Ramos (cell line): ENCODE results near the gene GLDC.
"Not testable (repeated sequence)": the region's sequence is repeated elsewhere in the genome, so short reads cannot be mapped to it uniquely, and the experiment has no call there.

ENCODE experiments used
- in situ Hi-C: fragments of 300-500 bp; cut with MboI; formaldehyde crosslinking; loops from one replicate; pipeline ENCODE4 v1.14.3; 2022; ENCODE audit warnings: low sequenced_read_pairs; ENCODE audit not compliant: unreplicated experiment

Gene GLDC

GRCh38 chr9:6542617-6543016 lies 102.9 kb downstream of the GLDC start:
- in situ Hi-C loops, result not testable (repeated sequence)

DNA sequence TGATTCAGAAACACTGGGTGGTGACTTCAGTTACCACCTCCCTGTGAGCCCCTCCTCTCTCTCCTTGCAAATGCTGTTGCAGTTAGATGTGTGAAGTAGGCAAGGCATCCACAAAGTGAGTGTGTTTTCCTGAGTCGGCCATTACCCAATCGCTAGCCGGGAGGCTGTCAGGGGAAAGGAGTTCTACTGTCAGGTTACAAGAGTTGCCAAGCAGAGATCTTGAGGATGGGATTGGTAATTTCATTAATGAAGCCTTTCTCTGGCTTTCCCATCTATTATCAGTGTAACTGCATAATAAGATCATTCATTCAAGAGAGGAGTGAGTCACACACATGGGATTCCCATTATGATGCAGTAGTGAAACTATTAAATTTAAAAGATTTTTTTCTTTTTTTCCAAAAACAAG lies 106.9 kb downstream of the GLDC start:
- in situ Hi-C loops, result no loop called here

DNA sequence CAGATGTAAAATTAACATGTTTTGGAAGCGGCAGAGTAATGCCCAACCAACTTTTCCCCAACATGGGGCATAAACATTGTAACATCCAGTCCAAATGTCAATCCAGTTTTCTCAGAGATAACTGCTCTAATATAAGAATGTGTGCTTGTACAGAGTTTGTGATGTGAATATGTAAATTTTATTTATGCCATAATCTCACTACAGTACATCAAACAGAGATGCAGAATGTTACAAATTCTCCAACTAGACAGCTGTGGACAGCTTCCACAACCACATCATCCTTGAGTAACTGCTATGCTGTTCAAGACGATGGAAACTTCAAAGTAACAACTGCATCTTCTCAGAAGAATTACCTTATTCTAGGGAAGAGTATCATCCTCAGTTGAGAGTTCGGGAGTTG lies 109.9 kb downstream of the GLDC start:
- in situ Hi-C loops, result no loop called here

DNA sequence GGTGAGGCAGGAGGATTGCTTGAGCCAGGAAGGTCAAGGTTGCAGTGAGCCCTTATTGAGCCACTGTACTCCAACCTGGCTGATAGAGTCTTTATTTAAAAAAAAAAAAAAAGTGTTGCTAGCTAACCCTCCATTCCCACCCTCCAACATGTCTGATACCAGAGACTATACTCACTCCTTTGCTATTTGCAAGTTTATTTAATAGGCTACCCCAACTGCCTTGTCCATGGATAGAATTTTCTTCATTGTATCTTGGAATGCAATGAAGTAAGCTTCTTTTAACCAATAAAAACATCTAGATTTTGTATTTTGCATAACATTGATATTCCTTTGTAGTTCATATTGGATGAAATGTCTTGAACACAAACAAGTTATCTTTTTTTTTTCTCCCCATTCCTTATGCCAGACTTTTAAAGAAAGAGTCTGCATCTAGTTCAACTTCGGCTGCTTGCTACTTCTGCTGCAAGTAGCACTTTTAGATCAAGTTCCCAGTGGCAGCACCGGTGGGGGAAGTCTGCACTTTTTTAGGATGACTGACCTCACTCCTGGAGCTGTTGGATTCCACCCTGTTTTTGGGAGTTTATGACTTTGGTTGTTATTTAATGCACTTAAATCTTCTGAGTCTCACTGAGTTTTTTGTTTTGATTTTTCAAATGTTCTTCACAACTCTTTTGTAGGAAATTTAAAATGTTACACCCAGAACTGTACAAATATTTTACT lies 120.0 kb downstream of the GLDC start:
- in situ Hi-C loops, result no loop called here

- in situ Hi-C loops, result no loop called here
These were observed 123.3 kb downstream of the GLDC start for GRCh38 chr9:6522263-6522662.

DNA sequence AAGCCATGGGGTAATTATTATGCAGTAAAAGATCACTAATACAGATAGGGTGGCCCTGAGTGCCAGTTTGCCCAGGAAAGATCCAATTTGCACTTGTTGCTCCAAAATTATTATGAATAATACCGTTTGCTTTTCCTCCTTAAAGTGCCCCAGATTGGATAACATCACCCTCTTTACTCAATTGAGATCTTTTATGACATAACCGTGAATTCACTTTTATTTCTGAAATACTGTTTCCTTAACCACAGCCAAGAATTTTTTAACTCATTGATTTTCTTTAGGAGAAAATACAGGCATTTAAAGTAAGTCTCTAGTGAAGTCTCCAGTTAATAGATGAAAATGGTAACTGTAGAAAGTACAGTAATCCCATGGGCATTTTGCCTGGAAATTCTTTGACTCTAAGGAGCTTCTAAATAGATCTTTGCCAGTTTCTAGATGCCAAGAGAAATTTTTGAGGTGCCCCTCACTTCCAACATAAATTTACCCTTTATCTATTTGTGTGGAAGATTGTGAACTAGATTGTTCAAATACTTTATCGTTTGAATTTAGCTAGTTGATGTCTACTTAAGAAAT lies 133.4 kb downstream of the GLDC start:
- in situ Hi-C loops, result no loop called here

DNA sequence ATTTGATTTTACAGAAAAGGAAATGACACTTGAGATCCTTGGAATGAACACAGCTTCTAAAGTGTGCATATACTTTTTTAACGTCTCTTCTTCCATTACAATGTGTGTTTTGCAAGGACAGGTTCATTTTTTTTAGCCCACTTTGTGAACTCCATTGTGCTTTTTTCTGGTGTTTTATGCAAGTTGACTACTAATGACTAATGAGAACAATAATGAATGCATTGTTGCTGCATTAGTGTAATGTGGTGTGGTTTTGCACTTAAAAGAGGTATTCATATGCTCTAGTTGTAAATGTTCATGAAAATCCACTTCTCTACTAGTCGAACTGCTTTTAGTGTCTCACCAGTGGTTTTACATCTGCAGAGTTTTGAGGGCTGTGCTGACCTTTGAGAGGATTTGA lies 139.0 kb downstream of the GLDC start:
- in situ Hi-C loops, result no loop called here

DNA sequence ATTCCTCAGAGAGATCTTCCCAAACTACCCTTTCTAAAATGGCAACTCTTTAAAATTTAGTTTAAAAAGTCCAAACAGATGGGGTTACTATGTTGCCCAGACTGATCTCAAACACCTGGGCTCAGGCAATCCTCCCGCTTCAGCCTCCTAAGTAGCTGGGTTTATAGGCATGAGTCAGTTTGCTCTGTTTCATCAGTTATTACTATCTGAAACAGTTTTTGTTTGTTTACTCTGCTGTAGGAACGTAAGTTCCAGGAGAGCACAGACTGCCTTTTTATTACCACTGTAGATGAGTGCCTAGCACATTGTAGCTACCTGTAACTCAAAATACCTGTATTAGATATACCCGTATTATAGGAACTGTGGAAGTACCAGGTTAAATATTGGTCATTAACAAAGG lies 143.1 kb downstream of the GLDC start:
- in situ Hi-C loops, result no loop called here

DNA sequence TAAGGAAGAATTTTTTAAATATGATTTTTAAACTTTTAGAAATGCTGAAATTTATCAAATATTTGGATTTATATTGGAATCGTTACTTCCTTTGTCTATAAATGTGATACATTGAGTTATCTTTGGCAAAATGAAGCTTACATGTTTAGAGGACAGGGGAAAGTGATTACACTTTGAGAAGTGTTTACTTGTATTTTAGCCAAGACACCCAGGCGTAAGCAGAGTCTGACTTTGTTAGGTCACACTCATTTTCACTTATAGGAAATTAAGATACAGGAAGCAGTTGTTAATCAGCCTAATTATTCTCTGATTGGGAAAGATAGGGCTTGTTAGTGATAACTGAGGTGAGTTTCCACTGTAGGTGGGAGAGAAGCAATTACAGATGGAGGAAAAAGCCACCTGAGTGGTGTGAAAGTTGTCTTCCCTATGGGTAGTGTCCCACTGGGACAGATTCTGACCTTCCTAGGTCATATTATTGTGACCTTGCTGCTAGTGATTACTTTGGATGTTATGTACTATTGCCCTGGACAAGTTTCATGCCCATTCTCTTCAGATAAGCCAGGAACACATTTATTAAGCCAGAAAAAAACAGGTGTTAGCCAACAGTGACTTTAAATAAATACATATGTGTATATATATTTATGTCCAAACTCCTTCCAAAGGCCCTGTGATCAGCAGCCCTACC lies 143.9 kb downstream of the GLDC start:
- in situ Hi-C loops, result no loop called here

- in situ Hi-C loops, result no loop called here
These were observed 146.5 kb downstream of the GLDC start for GRCh38 chr9:6498982-6499381.

GRCh38 chr9:6495466-6495865 lies 150.1 kb downstream of the GLDC start:
- in situ Hi-C loops, result no loop called here

GRCh38 chr9:6490863-6491262 lies 154.7 kb downstream of the GLDC start:
- in situ Hi-C loops, result no loop called here

DNA sequence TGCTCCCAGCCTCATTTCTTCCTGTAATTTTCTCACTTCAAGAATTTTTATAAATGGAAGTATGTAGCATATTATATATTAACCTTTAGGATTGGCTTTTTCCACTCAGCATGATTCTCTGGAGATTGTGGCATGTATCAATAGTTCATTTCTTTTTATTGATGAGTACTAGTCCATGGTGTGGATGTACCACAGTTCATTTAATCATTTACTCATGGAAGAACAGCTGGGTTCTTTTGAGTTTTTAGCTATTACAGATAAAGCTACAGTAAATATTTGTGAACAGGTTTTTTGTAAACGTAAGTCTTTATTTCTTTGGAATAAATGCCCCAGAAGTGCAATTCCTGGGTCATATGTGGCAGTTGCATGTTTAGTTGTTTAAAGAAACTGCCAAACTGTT lies 156.4 kb downstream of the GLDC start:
- in situ Hi-C loops, result no loop called here

DNA sequence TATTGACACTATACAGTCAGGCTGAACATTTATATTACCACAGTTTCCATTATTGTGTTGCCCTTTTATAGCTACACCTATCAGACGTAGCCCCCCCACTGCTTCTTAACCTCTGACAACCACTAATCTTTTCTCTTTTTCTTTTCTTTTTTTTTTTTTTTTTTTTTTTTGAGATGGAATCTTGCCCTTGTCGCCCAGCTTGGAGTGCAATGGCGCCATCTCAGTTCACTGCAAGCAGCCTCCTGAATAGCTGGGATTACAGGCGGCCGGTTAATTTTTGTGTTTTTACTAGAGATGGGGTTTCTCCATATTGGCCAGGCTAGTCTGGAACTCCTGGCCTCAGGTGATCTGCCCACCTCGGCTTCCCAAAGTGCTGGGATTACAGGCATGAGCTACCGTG lies 157.1 kb downstream of the GLDC start:
- in situ Hi-C loops, result no loop called here

GRCh38 chr9:6484210-6484609 lies 161.3 kb downstream of the GLDC start:
- in situ Hi-C loops, result no loop called here
